ENCODE measurements around the gene CORO2A. TPM values are rescaled to one million over a fixed set of nuclear protein-coding genes. Genes with fewer than 3 reads are reported as not detected.
A peak's percentile ranks its signal among the peaks of the same experiment; 100 is the strongest.

Gene CORO2A
- total and polyA plus RNA-seq, 2 of the 13 experiments (the other 11 are each of a cell fraction or from before 2014, with no cell fraction given) = 14.4 to 15.3 TPM

GRCh38 chr9:98142182-98142907 is 50.1 kb downstream of the CORO2A start (continued):
- TF ChIP-seq, protein P1, sequence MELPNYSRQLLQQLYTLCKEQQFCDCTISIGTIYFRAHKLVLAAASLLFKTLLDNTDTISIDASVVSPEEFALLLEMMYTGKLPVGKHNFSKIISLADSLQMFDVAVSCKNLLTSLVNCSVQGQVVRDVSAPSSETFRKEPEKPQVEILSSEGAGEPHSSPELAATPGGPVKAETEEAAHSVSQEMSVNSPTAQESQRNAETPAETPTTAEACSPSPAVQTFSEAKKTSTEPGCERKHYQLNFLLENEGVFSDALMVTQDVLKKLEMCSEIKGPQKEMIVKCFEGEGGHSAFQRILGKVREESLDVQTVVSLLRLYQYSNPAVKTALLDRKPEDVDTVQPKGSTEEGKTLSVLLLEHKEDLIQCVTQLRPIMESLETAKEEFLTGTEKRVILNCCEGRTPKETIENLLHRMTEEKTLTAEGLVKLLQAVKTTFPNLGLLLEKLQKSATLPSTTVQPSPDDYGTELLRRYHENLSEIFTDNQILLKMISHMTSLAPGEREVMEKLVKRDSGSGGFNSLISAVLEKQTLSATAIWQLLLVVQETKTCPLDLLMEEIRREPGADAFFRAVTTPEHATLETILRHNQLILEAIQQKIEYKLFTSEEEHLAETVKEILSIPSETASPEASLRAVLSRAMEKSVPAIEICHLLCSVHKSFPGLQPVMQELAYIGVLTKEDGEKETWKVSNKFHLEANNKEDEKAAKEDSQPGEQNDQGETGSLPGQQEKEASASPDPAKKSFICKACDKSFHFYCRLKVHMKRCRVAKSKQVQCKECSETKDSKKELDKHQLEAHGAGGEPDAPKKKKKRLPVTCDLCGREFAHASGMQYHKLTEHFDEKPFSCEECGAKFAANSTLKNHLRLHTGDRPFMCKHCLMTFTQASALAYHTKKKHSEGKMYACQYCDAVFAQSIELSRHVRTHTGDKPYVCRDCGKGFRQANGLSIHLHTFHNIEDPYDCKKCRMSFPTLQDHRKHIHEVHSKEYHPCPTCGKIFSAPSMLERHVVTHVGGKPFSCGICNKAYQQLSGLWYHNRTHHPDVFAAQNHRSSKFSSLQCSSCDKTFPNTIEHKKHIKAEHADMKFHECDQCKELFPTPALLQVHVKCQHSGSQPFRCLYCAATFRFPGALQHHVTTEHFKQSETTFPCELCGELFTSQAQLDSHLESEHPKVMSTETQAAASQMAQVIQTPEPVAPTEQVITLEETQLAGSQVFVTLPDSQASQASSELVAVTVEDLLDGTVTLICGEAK (IDR thresholded peaks at IDR 0.05) = no peak
- TF ChIP-seq, protein P1 (CRISPR knock-in tag; IDR thresholded peaks at IDR 0.05) = no peak
- TF ChIP-seq HDAC6 (IDR thresholded peaks at IDR 0.05; ENCODE audit: low read depth, low read length) (no peak), TIGD3 (CRISPR knock-in tag; IDR thresholded peaks at IDR 0.05; ENCODE audit: borderline replicate concordance) (no peak), NFIB (CRISPR knock-in tag; IDR thresholded peaks at IDR 0.05; ENCODE audit: borderline replicate concordance) (no peak), ZC3H13 (CRISPR knock-in tag; IDR thresholded peaks at IDR 0.05) (no peak), ZSCAN20 (CRISPR knock-in tag; IDR thresholded peaks at IDR 0.05; ENCODE audit: borderline replicate concordance) (no peak), KAT8 (CRISPR knock-in tag; IDR thresholded peaks at IDR 0.05) (peak; percentile 73), ATF1 (CRISPR knock-in tag; IDR thresholded peaks at IDR 0.05) (no peak), GPN1 (CRISPR knock-in tag; IDR thresholded peaks at IDR 0.05; ENCODE audit: borderline replicate concordance) (no peak), SETDB1 (CRISPR knock-in tag; IDR thresholded peaks at IDR 0.05; ENCODE audit: borderline replicate concordance) (no peak)
- TF ChIP-seq, protein P2, sequence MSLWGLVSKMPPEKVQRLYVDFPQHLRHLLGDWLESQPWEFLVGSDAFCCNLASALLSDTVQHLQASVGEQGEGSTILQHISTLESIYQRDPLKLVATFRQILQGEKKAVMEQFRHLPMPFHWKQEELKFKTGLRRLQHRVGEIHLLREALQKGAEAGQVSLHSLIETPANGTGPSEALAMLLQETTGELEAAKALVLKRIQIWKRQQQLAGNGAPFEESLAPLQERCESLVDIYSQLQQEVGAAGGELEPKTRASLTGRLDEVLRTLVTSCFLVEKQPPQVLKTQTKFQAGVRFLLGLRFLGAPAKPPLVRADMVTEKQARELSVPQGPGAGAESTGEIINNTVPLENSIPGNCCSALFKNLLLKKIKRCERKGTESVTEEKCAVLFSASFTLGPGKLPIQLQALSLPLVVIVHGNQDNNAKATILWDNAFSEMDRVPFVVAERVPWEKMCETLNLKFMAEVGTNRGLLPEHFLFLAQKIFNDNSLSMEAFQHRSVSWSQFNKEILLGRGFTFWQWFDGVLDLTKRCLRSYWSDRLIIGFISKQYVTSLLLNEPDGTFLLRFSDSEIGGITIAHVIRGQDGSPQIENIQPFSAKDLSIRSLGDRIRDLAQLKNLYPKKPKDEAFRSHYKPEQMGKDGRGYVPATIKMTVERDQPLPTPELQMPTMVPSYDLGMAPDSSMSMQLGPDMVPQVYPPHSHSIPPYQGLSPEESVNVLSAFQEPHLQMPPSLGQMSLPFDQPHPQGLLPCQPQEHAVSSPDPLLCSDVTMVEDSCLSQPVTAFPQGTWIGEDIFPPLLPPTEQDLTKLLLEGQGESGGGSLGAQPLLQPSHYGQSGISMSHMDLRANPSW (CRISPR knock-in tag; IDR thresholded peaks at IDR 0.05; ENCODE audit: borderline replicate concordance) = no peak
- TF ChIP-seq, protein P3, sequence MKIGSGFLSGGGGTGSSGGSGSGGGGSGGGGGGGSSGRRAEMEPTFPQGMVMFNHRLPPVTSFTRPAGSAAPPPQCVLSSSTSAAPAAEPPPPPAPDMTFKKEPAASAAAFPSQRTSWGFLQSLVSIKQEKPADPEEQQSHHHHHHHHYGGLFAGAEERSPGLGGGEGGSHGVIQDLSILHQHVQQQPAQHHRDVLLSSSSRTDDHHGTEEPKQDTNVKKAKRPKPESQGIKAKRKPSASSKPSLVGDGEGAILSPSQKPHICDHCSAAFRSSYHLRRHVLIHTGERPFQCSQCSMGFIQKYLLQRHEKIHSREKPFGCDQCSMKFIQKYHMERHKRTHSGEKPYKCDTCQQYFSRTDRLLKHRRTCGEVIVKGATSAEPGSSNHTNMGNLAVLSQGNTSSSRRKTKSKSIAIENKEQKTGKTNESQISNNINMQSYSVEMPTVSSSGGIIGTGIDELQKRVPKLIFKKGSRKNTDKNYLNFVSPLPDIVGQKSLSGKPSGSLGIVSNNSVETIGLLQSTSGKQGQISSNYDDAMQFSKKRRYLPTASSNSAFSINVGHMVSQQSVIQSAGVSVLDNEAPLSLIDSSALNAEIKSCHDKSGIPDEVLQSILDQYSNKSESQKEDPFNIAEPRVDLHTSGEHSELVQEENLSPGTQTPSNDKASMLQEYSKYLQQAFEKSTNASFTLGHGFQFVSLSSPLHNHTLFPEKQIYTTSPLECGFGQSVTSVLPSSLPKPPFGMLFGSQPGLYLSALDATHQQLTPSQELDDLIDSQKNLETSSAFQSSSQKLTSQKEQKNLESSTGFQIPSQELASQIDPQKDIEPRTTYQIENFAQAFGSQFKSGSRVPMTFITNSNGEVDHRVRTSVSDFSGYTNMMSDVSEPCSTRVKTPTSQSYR (CRISPR knock-in tag; IDR thresholded peaks at IDR 0.05; ENCODE audit: borderline replicate concordance) = no peak

Data from HepG2 (cell line).